Measurements from ENCODE around the gene GPC5.
"Not testable (repeated sequence)": the region's sequence is repeated elsewhere in the genome, so short reads cannot be mapped to it uniquely, and the experiment has no call there.

DNA sequence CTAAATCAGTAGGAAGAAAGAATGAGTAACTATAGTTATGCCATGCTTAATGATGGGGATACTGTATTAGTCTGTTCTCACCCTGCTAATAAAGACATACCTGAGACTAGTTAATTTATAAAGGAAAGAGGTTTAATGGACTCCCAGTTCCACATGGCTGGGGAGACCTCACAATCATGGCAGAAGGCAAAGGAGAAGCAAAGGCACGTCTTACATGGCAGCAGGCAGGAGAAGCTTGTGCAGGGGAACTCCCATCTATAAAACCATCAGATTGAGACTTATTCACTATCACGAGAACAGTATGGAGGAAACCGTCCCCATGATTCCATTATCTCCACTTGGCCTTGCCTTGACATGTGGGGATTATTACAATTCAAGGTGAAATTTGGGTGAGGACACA lies 1084.4 kb downstream of the GPC5 start:
- not testable (repeated sequence) for TF ChIP-seq FOS (IDR thresholded peaks at IDR 0.05; ENCODE audit: extremely low read depth, insufficient read length); ILK (tag; IDR thresholded peaks at IDR 0.05; ENCODE audit: borderline replicate concordance, low read depth); POLR2AphosphoS5 (IDR thresholded peaks at IDR 0.05; ENCODE audit: control insufficient read depth, insufficient read depth, low read depth, low read length); ZNF445 (CRISPR knock-in tag; IDR thresholded peaks at IDR 0.05; ENCODE audit: low read depth); ZC3H8 (IDR thresholded peaks at IDR 0.05); ZNF274 (IDR thresholded peaks at IDR 0.05; ENCODE audit: borderline replicate concordance, low read depth, low read length); MEF2D (tag; conservative IDR thresholded peaks at IDR 0.05; ENCODE audit: low read depth); ARHGAP35 (IDR thresholded peaks at IDR 0.05; ENCODE audit: partially characterized antibody)
- TF ChIP-seq, protein P1, sequence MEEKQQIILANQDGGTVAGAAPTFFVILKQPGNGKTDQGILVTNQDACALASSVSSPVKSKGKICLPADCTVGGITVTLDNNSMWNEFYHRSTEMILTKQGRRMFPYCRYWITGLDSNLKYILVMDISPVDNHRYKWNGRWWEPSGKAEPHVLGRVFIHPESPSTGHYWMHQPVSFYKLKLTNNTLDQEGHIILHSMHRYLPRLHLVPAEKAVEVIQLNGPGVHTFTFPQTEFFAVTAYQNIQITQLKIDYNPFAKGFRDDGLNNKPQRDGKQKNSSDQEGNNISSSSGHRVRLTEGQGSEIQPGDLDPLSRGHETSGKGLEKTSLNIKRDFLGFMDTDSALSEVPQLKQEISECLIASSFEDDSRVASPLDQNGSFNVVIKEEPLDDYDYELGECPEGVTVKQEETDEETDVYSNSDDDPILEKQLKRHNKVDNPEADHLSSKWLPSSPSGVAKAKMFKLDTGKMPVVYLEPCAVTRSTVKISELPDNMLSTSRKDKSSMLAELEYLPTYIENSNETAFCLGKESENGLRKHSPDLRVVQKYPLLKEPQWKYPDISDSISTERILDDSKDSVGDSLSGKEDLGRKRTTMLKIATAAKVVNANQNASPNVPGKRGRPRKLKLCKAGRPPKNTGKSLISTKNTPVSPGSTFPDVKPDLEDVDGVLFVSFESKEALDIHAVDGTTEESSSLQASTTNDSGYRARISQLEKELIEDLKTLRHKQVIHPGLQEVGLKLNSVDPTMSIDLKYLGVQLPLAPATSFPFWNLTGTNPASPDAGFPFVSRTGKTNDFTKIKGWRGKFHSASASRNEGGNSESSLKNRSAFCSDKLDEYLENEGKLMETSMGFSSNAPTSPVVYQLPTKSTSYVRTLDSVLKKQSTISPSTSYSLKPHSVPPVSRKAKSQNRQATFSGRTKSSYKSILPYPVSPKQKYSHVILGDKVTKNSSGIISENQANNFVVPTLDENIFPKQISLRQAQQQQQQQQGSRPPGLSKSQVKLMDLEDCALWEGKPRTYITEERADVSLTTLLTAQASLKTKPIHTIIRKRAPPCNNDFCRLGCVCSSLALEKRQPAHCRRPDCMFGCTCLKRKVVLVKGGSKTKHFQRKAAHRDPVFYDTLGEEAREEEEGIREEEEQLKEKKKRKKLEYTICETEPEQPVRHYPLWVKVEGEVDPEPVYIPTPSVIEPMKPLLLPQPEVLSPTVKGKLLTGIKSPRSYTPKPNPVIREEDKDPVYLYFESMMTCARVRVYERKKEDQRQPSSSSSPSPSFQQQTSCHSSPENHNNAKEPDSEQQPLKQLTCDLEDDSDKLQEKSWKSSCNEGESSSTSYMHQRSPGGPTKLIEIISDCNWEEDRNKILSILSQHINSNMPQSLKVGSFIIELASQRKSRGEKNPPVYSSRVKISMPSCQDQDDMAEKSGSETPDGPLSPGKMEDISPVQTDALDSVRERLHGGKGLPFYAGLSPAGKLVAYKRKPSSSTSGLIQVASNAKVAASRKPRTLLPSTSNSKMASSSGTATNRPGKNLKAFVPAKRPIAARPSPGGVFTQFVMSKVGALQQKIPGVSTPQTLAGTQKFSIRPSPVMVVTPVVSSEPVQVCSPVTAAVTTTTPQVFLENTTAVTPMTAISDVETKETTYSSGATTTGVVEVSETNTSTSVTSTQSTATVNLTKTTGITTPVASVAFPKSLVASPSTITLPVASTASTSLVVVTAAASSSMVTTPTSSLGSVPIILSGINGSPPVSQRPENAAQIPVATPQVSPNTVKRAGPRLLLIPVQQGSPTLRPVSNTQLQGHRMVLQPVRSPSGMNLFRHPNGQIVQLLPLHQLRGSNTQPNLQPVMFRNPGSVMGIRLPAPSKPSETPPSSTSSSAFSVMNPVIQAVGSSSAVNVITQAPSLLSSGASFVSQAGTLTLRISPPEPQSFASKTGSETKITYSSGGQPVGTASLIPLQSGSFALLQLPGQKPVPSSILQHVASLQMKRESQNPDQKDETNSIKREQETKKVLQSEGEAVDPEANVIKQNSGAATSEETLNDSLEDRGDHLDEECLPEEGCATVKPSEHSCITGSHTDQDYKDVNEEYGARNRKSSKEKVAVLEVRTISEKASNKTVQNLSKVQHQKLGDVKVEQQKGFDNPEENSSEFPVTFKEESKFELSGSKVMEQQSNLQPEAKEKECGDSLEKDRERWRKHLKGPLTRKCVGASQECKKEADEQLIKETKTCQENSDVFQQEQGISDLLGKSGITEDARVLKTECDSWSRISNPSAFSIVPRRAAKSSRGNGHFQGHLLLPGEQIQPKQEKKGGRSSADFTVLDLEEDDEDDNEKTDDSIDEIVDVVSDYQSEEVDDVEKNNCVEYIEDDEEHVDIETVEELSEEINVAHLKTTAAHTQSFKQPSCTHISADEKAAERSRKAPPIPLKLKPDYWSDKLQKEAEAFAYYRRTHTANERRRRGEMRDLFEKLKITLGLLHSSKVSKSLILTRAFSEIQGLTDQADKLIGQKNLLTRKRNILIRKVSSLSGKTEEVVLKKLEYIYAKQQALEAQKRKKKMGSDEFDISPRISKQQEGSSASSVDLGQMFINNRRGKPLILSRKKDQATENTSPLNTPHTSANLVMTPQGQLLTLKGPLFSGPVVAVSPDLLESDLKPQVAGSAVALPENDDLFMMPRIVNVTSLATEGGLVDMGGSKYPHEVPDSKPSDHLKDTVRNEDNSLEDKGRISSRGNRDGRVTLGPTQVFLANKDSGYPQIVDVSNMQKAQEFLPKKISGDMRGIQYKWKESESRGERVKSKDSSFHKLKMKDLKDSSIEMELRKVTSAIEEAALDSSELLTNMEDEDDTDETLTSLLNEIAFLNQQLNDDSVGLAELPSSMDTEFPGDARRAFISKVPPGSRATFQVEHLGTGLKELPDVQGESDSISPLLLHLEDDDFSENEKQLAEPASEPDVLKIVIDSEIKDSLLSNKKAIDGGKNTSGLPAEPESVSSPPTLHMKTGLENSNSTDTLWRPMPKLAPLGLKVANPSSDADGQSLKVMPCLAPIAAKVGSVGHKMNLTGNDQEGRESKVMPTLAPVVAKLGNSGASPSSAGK (IDR thresholded peaks at IDR 0.05), result not testable (repeated sequence)
- TF ChIP-seq, protein P2, sequence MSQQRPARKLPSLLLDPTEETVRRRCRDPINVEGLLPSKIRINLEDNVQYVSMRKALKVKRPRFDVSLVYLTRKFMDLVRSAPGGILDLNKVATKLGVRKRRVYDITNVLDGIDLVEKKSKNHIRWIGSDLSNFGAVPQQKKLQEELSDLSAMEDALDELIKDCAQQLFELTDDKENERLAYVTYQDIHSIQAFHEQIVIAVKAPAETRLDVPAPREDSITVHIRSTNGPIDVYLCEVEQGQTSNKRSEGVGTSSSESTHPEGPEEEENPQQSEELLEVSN (IDR thresholded peaks at IDR 0.05; ENCODE audit: borderline replicate concordance in 1 of 2, extremely low read depth in 1 of 2, insufficient read depth in 1 of 2, insufficient read length in 1 of 2, low read depth in 1 of 2, low read length in 1 of 2, poor library complexity in 1 of 2, severe bottlenecking in 1 of 2), result not testable (repeated sequence)
